HG02571 (cell line): ENCODE data around the gene PTPRA.

Experiments
- ATAC-seq: cut with Tn5 transposase; IDR thresholded peaks from one replicate; pipeline ENCODE4 v1.9.1; 2021; ENCODE audit warnings: mild to moderate bottlenecking, moderate library complexity; ENCODE audit not compliant: unreplicated experiment

PTPRA gene

DNA sequence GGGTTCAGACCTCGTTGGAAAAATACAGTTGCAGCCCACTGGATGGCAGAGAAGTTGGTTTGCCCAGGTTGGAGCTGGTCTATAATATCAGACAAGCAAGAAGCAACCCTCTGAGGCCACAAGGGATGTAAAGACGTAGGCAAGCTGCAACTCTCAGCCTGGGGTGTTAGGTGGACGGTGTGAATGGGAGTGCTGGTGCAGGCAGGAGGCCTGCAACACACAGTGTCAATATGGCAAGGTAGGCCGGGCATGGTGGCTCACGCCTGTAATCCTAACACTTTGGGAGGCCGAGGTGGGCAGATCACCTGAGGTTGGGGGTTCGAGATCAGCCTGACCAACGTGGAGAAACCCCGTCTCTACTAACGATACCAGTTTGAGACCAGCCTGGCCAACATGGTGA is 22.2 kb upstream of the PTPRA start:
- no peak for ATAC-seq

DNA sequence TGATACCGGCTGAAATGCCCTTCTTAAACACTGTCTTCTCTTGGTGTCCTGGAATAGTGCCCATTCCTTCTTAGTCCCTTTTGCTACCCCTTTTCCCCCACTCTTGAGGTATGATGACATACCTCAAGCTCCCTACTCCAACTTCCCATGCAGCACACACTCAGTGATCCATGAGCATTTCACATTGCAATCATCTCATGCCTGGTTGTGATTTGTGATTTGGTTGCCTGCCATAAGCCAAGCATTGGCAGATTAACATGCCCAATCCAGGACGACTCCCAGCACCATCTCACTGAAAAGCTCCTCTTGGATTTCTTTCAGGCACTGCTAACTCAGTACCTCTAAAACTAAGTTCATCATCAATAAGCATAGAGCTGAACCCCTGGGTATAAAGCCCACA is 14.7 kb upstream of the PTPRA start:
- no peak for ATAC-seq

DNA sequence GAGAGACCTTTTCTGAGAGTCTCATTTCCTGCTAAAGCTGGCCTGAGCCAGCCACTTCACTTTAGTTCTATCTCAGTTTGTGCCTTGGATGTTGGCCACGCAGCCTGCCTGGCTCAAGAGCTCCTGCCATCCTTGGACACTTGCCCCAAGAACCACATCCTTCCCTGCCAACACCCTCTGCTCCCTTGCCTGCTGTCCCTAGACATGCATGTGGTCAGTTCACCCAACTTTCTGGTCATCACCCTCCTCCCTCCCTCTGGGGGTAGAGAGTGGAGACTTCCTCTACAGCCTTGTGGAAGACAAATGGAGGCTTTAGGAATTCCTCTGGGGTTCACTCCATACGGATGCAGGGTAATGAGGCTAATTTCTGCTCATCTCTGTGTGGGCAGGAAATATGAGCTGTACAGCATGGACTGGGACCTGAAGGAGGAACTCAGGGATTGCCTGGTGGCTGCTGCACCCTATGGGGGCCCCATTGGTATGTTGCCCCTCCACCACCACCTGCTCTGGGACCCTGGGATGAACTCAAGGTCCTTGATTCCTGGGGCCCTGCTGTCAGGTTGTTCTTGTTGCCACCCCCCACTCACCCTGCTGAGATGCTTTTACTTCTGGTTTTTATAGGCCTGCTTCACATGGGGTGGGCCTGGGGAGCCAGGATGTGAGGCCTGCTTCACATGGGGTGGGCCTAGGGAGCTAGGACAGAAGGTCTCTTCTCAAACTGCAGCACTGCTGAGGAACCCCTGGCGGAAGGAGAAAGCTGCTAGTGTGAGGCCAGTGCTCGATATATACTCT is 13.8 kb upstream of the PTPRA start:
- ATAC-seq, result no peak

DNA sequence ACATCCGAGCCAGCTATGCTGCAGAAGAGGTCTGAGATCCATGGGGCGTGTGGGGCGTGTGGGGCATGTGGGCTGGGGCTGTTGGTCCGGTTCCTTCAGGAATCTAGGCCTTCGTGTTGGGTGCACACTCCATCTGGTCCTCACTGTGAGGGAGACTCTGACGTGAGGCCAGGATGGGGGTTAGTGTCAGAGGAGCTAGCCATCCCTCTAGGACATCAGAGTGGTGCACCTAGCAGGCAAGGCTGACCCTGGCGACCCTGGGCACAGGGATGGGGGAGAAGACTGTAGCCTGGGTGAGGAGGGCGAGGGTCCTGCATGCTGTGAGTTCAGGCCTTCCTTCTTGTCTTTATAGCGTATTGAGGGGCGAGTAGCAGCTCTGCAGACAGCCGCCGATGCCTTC is 8.7 kb upstream of the PTPRA start:
- ATAC-seq, result no peak

DNA sequence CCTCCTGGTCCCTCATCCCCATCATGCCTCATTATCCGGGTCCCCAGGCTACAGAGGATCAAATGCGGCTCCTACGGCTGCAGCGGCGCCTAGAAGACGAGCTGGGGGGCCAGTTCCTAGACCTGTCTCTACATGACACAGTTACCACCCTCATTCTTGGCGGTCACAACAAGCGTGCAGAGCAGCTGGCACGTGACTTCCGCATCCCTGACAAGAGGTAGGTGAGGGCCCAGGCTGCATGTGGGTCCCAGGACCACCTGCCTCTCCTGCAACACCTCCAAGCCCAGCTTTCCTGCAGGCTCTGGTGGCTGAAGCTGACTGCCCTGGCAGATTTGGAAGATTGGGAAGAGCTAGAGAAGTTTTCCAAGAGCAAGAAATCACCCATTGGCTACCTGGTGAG is 8.2 kb upstream of the PTPRA start:
- ATAC-seq, result no peak

- no peak for ATAC-seq
These were observed 7.7 kb upstream of the PTPRA start for GRCh38 chr20:2865630-2866029.

GRCh38 chr20:2866236-2866635 is 7.0 kb upstream of the PTPRA start:
- ATAC-seq, result no peak

DNA sequence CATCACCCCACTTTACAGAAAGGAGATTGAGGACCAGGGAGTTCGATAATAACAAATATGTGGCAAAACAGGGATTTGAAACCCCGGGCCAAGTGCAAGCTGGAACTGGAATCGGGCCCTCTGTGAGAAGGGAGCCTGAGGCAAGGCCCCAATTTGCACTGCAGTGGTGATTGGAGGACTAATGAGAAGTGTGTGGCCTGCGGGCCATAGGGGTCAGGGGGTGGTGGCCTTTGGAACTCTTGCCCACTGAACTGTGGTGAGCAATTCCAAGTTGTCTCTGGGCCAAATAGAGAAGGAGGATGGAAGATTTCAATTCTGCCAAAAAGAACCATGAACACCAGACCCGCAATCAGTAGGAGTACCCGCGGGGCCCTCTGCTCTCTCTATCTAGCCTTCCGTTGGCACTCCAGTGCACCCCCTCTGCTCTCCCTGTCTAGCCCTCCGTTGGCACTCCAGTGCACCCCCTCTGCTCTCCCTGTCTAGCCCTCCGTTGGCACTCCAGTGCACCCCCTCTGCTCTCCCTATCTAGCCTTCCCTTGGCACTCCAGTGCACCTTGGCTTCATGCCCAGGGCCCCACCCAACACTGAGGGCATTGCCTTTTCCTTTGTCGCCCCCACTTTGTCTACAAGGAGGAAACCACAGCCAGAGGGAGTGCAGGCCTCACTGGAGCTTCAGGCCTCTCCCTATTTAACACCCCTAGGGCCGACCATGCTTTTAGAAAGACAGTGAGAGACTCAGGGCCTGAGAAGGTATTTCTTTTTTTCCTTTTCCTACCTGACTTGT is 6.0 kb upstream of the PTPRA start:
- no peak for ATAC-seq

DNA sequence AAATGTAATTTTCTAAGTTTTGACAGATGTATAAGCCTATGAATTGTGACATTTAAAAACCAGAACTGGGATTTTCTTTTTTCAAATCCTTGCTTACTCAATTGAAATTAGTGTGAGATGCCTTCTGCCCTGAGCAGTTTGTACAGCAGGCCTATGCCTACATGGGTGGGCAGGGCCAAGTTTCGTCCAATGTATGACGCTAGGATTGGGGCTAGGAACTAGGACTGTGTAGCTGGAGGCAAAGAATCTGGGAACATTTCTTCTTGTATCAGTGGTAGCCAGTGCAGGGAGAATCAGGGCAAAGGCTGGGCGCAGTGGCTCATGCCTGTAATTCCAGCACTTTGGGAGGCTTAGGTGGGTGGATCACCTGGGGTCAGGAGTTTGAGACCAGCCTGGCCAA is 3.9 kb upstream of the PTPRA start:
- no peak for ATAC-seq

GRCh38 chr20:2871111-2871465 is 2.2 kb upstream of the PTPRA start:
- ATAC-seq, result no peak

GRCh38 chr20:2871661-2872458 is 1.4 kb upstream of the PTPRA start:
- ATAC-seq, result no peak

- peak; percentile 36 for ATAC-seq
These were observed 747 bp upstream of the PTPRA start for GRCh38 chr20:2872459-2873009.

DNA sequence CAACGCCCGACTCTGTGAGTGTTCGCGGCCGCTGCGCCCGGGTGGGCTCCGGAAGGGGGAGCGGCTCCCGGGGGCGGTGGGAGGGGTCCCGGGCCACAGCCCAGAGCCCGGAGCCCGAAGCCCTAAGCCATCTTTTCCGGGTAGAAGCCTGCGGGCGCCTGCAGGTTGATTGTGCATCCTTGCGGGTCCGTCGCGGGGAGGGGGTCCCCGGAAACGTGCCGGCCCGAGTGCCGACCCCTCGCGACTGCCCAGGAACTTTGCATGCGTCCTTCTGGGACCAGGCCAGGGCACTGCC is 413 bp downstream of the PTPRA start:
- ATAC-seq, result peak; percentile 43

DNA sequence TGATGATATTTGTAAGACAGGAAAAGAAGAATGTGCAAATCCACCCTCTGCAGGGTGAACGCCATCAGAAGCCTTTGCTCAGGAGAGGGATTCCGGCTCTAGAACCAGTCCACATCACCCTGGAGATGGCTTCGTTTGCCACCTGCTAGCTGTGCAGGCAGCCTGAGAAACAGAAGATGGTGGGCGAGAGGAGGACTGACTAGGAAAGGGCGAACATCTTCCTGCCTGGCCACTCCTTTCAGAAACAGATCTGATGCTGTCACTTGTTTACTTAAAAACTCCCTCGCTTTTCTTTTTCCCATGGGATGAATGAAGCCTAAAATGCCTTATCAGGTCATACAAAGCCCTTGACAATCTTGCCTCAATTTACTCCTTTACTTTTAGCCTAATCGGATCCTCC is 1.2 kb downstream of the PTPRA start:
- ATAC-seq, result no peak

GRCh38 chr20:2875690-2876203 is 2.5 kb downstream of the PTPRA start:
- ATAC-seq, result no peak

DNA sequence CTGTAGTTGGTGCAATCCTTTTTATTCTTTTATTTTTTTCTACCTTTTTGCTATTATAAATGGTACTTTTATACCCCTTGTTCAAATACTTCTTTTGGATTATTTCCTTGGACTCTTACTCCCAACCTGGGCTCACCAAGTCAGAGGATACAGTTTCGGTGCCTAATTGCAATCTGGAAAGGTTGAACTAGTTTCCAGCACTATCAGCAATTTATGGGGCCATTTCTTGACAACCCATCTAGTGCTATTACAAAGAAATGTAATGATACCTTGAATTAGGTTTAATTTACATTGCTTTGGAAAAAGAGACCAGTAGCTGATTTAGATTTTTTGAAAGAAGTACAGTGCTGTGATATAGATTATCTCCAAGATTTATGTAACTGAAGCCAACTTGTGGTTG is 5.2 kb downstream of the PTPRA start:
- no peak for ATAC-seq

- no peak for ATAC-seq
These were observed 5.9 kb downstream of the PTPRA start for GRCh38 chr20:2879146-2879545.

DNA sequence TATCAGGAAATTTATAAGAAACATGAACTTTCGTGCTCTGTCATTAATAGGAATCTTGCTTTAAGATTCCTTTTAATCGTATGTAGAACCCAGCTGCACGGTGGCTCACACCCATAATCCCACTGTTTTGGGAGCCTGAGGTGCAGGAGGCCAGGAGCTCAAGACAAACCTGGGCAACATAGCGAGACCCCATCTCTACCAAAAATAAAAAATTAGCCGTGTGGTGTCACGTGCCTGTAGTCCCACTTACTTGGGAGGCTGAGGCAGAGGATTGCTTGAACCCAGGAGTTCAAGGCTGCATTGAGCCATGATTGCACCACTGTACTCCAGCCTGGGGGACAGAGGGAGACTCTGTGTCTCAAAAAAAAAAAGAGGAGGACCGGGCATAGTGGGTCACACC is 7.4 kb downstream of the PTPRA start:
- no peak for ATAC-seq

GRCh38 chr20:2883726-2884637 is 10.7 kb downstream of the PTPRA start:
- no peak for ATAC-seq

DNA sequence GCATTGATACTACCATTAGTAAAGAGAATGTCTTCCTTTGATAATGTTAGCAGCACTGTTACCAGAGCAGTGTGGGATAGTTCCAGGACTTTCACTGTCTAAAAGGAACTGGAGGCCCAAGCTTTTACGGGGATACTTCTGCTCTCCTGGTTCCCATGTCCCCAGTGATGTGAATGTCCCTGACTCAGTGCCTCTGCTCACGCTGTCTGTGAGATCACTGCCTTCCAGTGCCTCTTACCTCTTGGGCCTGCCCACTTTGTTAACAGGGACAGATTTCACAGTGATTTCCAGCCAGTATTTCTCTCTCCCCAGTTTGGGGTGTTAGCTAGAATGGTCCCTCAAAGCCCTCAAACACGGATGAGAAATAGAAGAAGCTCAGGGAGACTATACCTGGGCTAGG is 14.4 kb downstream of the PTPRA start:
- ATAC-seq, result no peak
